ENCODE data around the gene NDEL1. TPM values are rescaled to one million over a fixed set of nuclear protein-coding genes. Genes with fewer than 3 reads are reported as not detected.

The NDEL1 gene
- total RNA-seq, 1 donor from 2014 or later = 33.4 TPM

DNA sequence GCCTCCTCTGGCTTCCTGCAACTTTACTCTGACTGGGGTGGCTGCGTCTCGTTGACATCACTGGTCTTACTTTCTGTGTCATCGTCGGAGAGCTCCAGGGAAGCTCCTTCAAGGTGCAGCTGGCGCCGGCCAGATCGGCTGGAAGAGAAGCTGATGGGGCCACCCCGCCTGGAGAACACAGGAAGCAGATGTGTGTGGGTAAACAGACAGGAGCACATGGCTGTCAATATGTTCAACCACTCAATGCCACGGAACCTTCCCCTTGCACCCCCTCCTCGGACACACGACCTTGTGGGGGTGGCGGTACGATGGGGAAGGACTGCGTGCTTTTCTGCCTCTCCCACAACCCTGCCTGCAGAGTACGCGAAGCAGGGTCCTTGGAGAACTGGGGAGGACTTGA, 40.1 kb downstream of the NDEL1 start:
- no peak for DNase-seq (ENCODE audit: low read depth)
- H3K4me3 ChIP-seq (ENCODE audit: low read depth, low read length) = no peak overlapping the region
- TF ChIP-seq, protein P1, sequence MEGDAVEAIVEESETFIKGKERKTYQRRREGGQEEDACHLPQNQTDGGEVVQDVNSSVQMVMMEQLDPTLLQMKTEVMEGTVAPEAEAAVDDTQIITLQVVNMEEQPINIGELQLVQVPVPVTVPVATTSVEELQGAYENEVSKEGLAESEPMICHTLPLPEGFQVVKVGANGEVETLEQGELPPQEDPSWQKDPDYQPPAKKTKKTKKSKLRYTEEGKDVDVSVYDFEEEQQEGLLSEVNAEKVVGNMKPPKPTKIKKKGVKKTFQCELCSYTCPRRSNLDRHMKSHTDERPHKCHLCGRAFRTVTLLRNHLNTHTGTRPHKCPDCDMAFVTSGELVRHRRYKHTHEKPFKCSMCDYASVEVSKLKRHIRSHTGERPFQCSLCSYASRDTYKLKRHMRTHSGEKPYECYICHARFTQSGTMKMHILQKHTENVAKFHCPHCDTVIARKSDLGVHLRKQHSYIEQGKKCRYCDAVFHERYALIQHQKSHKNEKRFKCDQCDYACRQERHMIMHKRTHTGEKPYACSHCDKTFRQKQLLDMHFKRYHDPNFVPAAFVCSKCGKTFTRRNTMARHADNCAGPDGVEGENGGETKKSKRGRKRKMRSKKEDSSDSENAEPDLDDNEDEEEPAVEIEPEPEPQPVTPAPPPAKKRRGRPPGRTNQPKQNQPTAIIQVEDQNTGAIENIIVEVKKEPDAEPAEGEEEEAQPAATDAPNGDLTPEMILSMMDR (conservative IDR thresholded peaks at IDR 0.05; ENCODE audit: low read depth, low read length) = no peak

DNA sequence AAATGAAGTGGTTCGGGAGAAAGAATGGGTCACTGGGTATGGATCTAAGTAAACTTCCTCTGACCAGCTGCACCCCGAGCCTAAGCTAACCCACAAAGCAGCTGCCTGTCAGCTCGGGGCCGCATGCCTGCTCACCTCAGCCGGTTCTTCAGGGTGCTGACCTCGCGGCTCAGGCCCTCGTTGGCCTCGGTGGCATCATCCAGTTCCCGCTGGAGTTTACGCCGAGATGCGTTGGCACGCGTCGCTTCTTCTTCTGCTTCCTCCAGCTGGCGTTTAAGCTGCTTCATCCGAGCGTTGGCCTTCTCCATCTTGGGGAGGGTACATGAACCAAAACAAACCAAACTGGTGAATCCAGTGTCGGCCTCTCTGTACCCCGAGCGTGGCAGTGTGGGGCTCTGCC, 41.1 kb downstream of the NDEL1 start:
- TF ChIP-seq, protein P1 (conservative IDR thresholded peaks at IDR 0.05; ENCODE audit: low read depth, low read length) = no peak
- H3K4me3 ChIP-seq (ENCODE audit: low read depth, low read length) = no peak overlapping the region
- no peak for DNase-seq (ENCODE audit: low read depth)

DNA sequence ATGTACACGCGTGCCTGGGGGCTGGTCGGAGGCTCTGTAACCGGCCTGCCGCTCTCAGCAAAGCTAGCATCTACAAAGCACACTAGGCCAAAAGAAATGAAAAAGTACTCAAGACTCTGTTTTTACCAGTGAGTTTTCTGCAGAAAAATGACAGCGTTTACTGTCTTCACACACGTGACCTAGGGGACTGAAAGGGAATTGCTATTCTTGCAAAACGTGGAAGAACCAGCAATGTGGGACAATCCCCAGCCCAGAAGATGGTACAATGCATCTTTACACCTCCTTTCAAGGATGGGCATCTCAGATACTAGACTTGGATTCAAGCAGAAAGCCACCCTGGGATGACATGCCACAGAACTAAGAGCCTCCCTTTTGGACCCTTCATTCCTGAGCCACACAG, 41.5 kb downstream of the NDEL1 start:
- TF ChIP-seq, protein P1 (conservative IDR thresholded peaks at IDR 0.05; ENCODE audit: low read depth, low read length) = no peak
- no peak overlapping the region for H3K4me3 ChIP-seq (ENCODE audit: low read depth, low read length)
- DNase-seq (ENCODE audit: low read depth) = no peak

DNA sequence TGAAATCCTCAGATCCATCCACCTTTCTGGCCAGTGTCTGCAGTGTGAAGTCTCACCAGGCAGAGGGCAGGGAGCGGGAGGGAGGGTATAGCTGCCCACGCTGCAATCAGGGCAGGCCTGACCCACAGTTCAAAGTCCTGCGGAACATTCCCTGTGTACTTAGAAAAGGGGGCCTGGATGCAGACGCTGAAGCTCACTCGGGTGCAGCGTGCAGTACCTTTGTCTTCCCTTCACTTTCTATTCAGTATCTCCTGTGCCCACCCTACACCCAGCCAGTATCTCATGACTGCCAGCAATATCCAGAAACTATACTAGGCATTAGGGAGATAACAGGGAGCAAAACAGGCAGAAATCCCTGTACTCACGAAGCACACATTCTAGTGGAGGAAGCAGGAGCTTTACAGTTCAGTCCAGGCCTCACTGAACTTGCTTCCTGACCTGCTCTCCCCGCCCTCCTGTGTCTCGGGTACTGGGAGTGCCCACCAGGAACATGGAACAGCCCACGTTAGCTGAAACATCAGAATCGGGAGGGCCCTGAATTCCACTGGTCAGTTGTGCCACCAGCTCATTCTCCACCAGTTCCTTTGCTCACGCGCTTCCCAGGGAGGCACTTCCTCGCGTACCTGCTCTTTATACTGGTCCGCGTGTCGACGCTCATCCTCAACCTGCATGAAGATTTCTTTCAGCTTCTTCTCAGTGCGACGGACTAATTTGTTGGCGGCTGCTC, 42.2 kb downstream of the NDEL1 start:
- no peak for DNase-seq (ENCODE audit: low read depth)
- TF ChIP-seq, protein P1 (conservative IDR thresholded peaks at IDR 0.05; ENCODE audit: low read depth, low read length) = no peak
- no peak overlapping the region for H3K4me3 ChIP-seq (ENCODE audit: low read depth, low read length)

DNA sequence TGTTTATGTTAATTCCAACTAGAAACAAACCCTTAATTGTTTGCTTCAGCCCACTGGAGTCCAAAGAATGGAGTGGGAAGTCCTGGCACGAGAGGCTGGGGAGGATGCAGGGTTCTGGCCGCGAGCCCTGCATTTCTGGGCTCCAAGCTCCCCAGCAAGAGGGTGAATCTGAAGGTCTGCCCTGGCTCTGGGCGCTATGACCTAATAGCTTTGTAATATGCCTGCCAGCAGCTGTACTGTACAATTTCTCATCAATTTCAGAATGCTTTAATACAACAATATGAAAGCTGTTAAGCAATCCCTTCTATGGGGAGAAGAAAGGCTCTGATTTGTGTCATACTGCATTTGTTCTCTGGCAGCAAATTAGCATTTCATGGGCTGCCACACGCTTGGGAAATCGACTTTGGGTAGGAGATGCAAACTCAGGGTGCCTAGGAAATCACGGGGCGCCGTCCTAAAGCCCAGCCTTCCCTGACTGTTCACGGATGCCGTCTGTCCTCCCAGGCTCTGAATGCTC, 43.8 kb downstream of the NDEL1 start:
- TF ChIP-seq, protein P1 (conservative IDR thresholded peaks at IDR 0.05; ENCODE audit: low read depth, low read length) = no peak

DNA sequence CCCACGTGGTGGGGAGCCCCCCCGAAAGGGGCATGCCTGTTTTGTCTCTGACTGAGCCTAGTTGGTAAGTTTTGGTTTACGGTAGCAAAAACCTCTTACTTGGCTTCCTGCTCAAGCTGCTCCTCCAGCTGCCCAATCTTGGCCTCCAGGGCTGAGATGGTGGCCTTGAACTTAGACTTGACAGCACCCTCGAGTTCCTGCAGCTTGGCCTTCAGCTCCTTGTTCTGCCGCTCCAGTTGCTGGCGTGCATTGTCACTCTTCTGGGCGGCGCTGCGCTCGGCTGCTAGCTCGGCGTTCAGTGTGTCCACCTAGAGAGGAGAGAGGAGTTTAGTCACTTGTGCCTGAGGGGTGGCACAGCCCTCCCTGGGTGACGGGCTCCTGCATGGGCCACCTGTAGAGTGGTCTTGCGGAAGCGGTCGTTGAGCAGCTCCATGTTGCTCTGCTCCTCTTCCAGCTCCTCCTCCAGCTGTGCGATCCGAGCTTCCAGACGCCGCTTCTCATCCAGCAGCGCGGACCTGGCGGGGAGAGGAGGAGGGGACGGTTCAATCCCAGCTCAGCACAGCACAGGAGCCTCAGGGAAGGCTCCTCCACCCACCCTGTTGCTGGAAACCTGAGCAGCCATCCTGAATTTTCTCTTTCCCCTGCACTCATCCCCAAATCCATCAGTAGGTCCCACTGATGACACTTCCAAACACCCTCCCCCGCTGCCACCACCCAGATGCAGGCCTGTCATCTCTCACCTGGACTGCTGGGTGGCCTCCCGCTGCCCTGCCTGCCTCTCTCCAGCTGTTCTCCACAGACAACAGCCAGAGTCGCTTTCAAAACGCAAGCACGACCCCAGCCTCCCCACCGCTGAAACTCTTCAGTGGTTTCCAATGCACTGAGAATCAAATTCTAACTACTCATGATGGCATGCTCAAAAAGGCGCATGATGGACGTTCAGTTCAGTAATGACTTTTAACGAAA, 44.6 kb downstream of the NDEL1 start:
- TF ChIP-seq, protein P1 (conservative IDR thresholded peaks at IDR 0.05; ENCODE audit: low read depth, low read length) = no peak
- DNase-seq (ENCODE audit: low read depth) = no peak
- H3K4me3 ChIP-seq (ENCODE audit: low read depth, low read length) = no peak overlapping the region

More for the DNA sequence above, 43.8 kb downstream of the NDEL1 start:
- no peak for DNase-seq (ENCODE audit: low read depth)
- no peak overlapping the region for H3K4me3 ChIP-seq (ENCODE audit: low read depth, low read length)
